HepG2 (cell line): ENCODE measurements around the gene B3GNT8. TPM values are rescaled to one million over a fixed set of nuclear protein-coding genes. Genes with fewer than 3 reads are reported as not detected.
A peak's percentile ranks its signal among the peaks of the same experiment; 100 is the strongest.

ENCODE experiments used
- TRIM24 ChIP-seq: sonication (generic); formaldehyde crosslinking; IDR thresholded peaks from 2 replicates; pipeline ENCODE4 v1.8.0; 2022; ENCODE audit warnings: mild to moderate bottlenecking, missing genetic modification reagents
- ZC3H4 ChIP-seq: sonication (generic); formaldehyde crosslinking; IDR thresholded peaks from 2 replicates; pipeline ENCODE4 v1.4.0; 2020; ENCODE audit warnings: missing genetic modification reagents, borderline replicate concordance
- ZNF274 ChIP-seq: sonication (generic); formaldehyde crosslinking; IDR thresholded peaks from 2 replicates; pipeline ENCODE4 v1.5.1; 2020; ENCODE audit warnings: mild to moderate bottlenecking, missing genetic modification reagents
- ZNF333 ChIP-seq: sonication (generic); formaldehyde crosslinking; IDR thresholded peaks from 2 replicates; pipeline ENCODE4 v1.4.0; 2020; ENCODE audit warnings: mild to moderate bottlenecking, missing genetic modification reagents, borderline replicate concordance
- ZNF354B ChIP-seq: sonication (generic); formaldehyde crosslinking; IDR thresholded peaks from 2 replicates; pipeline ENCODE4 v1.8.0; 2022; ENCODE audit warnings: mild to moderate bottlenecking, missing genetic modification reagents
- ZNF430 ChIP-seq: sonication (generic); formaldehyde crosslinking; IDR thresholded peaks from 2 replicates; pipeline ENCODE4 v1.9.0; 2021; ENCODE audit warnings: mild to moderate bottlenecking, missing genetic modification reagents
- ZNF460 ChIP-seq: sonication (generic); formaldehyde crosslinking; IDR thresholded peaks from 2 replicates; pipeline ENCODE4 v1.5.1; 2020; ENCODE audit warnings: missing genetic modification reagents, mild to moderate bottlenecking, borderline replicate concordance
- ZNF562 ChIP-seq: sonication (generic); formaldehyde crosslinking; IDR thresholded peaks from 2 replicates; pipeline ENCODE4 v1.8.0; 2022; ENCODE audit warnings: missing genetic modification reagents, borderline replicate concordance
- ZNF766 ChIP-seq: sonication (generic); formaldehyde crosslinking; IDR thresholded peaks from 2 replicates; pipeline ENCODE4 v1.5.0; 2020; ENCODE audit warnings: missing genetic modification reagents, borderline replicate concordance
- polyA plus RNA-seq, 8 experiments: library from polyadenylated mRNA; depleted of rRNA in 3 of 8; stranded (reverse) in 7 of 8; unstranded in 1 of 8; fragments of >200 nt; fragmentation: Illumina TruSeq in 4 of 8; extraction: Trizol in 4 of 8; gene quantifications; 2 replicates each; pipeline versions ENCODE4 v1.2.1 to v1.2.3, GENCODE V29; 2011 to 2016; ENCODE audit warnings: low read depth in 4 of 8, missing spikeins in 1 of 8, mixed read lengths in 1 of 8; ENCODE audit not compliant: insufficient read depth in 1 of 8
- total RNA-seq, 5 experiments: library from RNA; depleted of rRNA; stranded (reverse); fragments of >200 nt; fragmentation: Illumina TruSeq; extraction: Trizol; gene quantifications; 2 replicates each; pipeline ENCODE4 v1.2.3, GENCODE V29; 2016; ENCODE audit warnings: low read depth in 1 of 5
- TF ChIP-seq, protein P1 (sequence below): sonication (generic); formaldehyde crosslinking; IDR thresholded peaks from 2 replicates; pipeline ENCODE4 v1.5.0; 2020; ENCODE audit warnings: missing genetic modification reagents
- TF ChIP-seq, protein P2 (sequence below): sonication (generic); formaldehyde crosslinking; IDR thresholded peaks from 2 replicates; pipeline ENCODE4 v1.4.0; 2020; ENCODE audit warnings: missing genetic modification reagents, borderline replicate concordance
- TF ChIP-seq, protein P3 (sequence below): sonication (generic); formaldehyde crosslinking; conservative IDR thresholded peaks from 2 replicates; pipeline ENCODE4 v1.5.0; 2020; ENCODE audit warnings: missing genetic modification reagents
- TF ChIP-seq, protein P4 (sequence below): IDR thresholded peaks from 2 replicates; pipeline ENCODE4 v1.6.1; 2016; ENCODE audit warnings: mild to moderate bottlenecking
- TF ChIP-seq, protein P5 (sequence below): sonication (generic); formaldehyde crosslinking; IDR thresholded peaks from 2 replicates; pipeline ENCODE4 v1.8.1; 2023; ENCODE audit warnings: mild to moderate bottlenecking, missing genetic modification reagents, borderline replicate concordance
- TF ChIP-seq, protein P6 (sequence below): sonication (generic); formaldehyde crosslinking; IDR thresholded peaks from 2 replicates; pipeline ENCODE4 v1.4.0; 2020; ENCODE audit warnings: missing genetic modification reagents, borderline replicate concordance

The B3GNT8 gene
- total and polyA plus RNA-seq, 2 of the 13 experiments (the other 11 are each of a cell fraction or from before 2014, with no cell fraction given), result 0.26 to 1.9 TPM

DNA sequence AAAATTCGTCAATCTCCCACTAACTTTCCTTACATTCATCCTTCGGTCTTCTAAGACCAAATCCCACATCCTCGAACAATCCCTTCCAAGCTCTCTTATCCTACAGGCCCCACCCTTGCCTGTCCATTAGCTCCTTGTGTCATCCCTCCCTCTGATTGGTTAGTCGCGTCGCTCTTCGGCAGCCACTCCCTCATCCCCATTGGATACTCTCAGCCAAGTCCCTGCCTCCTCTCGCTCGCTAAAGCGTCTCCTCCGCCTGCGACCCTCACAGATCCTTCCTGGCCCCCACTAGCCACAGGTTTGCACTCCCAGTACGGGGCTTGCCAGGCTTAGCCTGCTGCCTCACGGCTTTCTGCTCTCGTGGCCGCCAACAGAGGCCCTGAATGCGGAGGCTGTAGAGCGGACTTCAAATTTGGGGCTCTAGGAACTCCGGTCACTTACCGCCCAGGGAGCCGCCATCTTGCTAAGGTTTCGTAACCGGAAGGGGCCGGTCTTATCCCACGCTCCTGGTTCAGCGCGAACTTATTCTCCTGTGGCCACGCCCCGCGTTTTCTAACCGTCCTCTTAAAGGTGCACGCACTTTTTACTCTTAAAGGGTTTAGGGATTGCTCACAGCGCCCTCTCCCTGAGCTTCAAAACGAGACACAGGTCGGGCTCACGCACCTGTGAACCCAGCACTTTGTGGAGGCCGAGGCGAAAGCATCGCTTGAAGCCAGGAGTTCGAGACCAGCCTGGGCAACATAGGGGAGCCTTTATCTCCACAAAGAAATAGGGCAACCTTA is 12.5 kb upstream of the B3GNT8 start, which contains the start of gene DMAC2 (continued):
- TF ChIP-seq ZNF460 (CRISPR knock-in tag), result no peak
- TF ChIP-seq ZNF562, result no peak
- TF ChIP-seq ZNF766 (CRISPR knock-in tag), result no peak
- TF ChIP-seq, protein P1, sequence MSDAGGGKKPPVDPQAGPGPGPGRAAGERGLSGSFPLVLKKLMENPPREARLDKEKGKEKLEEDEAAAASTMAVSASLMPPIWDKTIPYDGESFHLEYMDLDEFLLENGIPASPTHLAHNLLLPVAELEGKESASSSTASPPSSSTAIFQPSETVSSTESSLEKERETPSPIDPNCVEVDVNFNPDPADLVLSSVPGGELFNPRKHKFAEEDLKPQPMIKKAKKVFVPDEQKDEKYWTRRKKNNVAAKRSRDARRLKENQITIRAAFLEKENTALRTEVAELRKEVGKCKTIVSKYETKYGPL (CRISPR knock-in tag), result no peak
- TF ChIP-seq TRIM24 (CRISPR knock-in tag), result no peak
- TF ChIP-seq, protein P2, sequence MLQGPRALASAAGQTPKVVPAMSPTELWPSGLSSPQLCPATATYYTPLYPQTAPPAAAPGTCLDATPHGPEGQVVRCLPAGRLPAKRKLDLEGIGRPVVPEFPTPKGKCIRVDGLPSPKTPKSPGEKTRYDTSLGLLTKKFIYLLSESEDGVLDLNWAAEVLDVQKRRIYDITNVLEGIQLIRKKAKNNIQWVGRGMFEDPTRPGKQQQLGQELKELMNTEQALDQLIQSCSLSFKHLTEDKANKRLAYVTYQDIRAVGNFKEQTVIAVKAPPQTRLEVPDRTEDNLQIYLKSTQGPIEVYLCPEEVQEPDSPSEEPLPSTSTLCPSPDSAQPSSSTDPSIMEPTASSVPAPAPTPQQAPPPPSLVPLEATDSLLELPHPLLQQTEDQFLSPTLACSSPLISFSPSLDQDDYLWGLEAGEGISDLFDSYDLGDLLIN, result no peak
- TF ChIP-seq, protein P3, sequence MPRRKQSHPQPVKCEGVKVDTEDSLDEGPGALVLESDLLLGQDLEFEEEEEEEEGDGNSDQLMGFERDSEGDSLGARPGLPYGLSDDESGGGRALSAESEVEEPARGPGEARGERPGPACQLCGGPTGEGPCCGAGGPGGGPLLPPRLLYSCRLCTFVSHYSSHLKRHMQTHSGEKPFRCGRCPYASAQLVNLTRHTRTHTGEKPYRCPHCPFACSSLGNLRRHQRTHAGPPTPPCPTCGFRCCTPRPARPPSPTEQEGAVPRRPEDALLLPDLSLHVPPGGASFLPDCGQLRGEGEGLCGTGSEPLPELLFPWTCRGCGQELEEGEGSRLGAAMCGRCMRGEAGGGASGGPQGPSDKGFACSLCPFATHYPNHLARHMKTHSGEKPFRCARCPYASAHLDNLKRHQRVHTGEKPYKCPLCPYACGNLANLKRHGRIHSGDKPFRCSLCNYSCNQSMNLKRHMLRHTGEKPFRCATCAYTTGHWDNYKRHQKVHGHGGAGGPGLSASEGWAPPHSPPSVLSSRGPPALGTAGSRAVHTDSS, result no peak
- TF ChIP-seq, protein P4, sequence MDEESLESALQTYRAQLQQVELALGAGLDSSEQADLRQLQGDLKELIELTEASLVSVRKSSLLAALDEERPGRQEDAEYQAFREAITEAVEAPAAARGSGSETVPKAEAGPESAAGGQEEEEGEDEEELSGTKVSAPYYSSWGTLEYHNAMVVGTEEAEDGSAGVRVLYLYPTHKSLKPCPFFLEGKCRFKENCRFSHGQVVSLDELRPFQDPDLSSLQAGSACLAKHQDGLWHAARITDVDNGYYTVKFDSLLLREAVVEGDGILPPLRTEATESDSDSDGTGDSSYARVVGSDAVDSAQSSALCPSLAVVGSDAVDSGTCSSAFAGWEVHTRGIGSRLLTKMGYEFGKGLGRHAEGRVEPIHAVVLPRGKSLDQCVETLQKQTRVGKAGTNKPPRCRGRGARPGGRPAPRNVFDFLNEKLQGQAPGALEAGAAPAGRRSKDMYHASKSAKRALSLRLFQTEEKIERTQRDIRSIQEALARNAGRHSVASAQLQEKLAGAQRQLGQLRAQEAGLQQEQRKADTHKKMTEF (CRISPR knock-in tag), result peak; percentile 94
- no peak for TF ChIP-seq ZC3H4 (CRISPR knock-in tag)
- no peak for TF ChIP-seq ZNF333
- 0 out of 2 replicates have a peak, but pooled peaks have one; percentile 68 for TF ChIP-seq ZNF430 (CRISPR knock-in tag)
- TF ChIP-seq, protein P5, sequence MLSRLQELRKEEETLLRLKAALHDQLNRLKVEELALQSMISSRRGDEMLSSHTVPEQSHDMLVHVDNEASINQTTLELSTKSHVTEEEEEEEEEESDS (CRISPR knock-in tag), result no peak
- peak; percentile 91 for TF ChIP-seq ZNF274 (CRISPR knock-in tag)
- no peak for TF ChIP-seq ZNF354B (CRISPR knock-in tag)
- TF ChIP-seq, protein P6, sequence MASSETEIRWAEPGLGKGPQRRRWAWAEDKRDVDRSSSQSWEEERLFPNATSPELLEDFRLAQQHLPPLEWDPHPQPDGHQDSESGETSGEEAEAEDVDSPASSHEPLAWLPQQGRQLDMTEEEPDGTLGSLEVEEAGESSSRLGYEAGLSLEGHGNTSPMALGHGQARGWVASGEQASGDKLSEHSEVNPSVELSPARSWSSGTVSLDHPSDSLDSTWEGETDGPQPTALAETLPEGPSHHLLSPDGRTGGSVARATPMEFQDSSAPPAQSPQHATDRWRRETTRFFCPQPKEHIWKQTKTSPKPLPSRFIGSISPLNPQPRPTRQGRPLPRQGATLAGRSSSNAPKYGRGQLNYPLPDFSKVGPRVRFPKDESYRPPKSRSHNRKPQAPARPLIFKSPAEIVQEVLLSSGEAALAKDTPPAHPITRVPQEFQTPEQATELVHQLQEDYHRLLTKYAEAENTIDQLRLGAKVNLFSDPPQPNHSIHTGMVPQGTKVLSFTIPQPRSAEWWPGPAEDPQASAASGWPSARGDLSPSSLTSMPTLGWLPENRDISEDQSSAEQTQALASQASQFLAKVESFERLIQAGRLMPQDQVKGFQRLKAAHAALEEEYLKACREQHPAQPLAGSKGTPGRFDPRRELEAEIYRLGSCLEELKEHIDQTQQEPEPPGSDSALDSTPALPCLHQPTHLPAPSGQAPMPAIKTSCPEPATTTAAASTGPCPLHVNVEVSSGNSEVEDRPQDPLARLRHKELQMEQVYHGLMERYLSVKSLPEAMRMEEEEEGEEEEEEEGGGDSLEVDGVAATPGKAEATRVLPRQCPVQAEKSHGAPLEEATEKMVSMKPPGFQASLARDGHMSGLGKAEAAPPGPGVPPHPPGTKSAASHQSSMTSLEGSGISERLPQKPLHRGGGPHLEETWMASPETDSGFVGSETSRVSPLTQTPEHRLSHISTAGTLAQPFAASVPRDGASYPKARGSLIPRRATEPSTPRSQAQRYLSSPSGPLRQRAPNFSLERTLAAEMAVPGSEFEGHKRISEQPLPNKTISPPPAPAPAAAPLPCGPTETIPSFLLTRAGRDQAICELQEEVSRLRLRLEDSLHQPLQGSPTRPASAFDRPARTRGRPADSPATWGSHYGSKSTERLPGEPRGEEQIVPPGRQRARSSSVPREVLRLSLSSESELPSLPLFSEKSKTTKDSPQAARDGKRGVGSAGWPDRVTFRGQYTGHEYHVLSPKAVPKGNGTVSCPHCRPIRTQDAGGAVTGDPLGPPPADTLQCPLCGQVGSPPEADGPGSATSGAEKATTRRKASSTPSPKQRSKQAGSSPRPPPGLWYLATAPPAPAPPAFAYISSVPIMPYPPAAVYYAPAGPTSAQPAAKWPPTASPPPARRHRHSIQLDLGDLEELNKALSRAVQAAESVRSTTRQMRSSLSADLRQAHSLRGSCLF (CRISPR knock-in tag), result no peak
